Immature natural killer cell (primary cell): Measurements from ENCODE around the gene RRAGC. TPM values are rescaled to one million over a fixed set of nuclear protein-coding genes. Genes with fewer than 3 reads are reported as not detected.

Experiments used
- DNase-seq, 3 donors: peaks; one replicate each; pipeline ENCODE4 v3.0.0; 2022; ENCODE audit warnings: mixed read lengths in 1 of 3
- H3K27ac Mint-ChIP-seq, 6 donors: one replicate each; pipeline ENCODE4 v1.8.0; 2020; ENCODE audit warnings: mixed read lengths in 6 of 6, mild to moderate bottlenecking in 5 of 6, inconsistent platforms in 4 of 6, moderate library complexity in 3 of 6
- H3K27me3 Mint-ChIP-seq, 3 donors: one replicate each; pipeline ENCODE4 v1.8.0; 2020 to 2021; ENCODE audit warnings: low read depth in 3 of 3, mild to moderate bottlenecking in 3 of 3, mixed read lengths in 3 of 3, moderate library complexity in 3 of 3, inconsistent platforms in 1 of 3
- H3K36me3 Mint-ChIP-seq, 3 donors: one replicate each; pipeline ENCODE4 v1.8.0; 2020; ENCODE audit warnings: mixed read lengths in 3 of 3, inconsistent platforms in 2 of 3, mild to moderate bottlenecking in 2 of 3
- H3K4me1 Mint-ChIP-seq, 2 donors: one replicate each; pipeline ENCODE4 v1.8.0; 2020; ENCODE audit warnings: inconsistent platforms in 2 of 2, mild to moderate bottlenecking in 2 of 2, mixed read lengths in 2 of 2, moderate library complexity in 1 of 2
- H3K4me3 Mint-ChIP-seq, 5 donors: one replicate each; pipeline ENCODE4 v1.8.0; 2020; ENCODE audit warnings: mild to moderate bottlenecking in 5 of 5, mixed read lengths in 5 of 5, inconsistent platforms in 3 of 5, moderate library complexity in 3 of 5
- H3K9me3 Mint-ChIP-seq, 6 donors: one replicate each; pipeline ENCODE4 v1.8.0; 2020; ENCODE audit warnings: mild to moderate bottlenecking in 6 of 6, mixed read lengths in 6 of 6, inconsistent platforms in 4 of 6, moderate library complexity in 3 of 6
- polyA plus RNA-seq, 3 donors: library from polyadenylated mRNA; unstranded; fragments of 300-500 nt; fragmentation: Illumina TruSeq; gene quantifications; one replicate each; pipeline ENCODE4 v1.2.3, GENCODE V29; 2021

Gene RRAGC
- polyA plus RNA-seq: 10 to 100 TPM in 1 of 3 donors, 1 to 10 TPM in 2; 6.3 to 10.3 (median 7.8) TPM

GRCh38 chr1:38859561-38860453 is at the start of gene RRAGC:
Gene RRAGC (minus strand): TSS chr1:38859772. CDS start chr1:38859646, 126 bp downstream.
- peak; percentile 98 for DNase-seq
- peaks cover 31 to 64% of the 10 kb centered on the region in 2 donors for H3K4me1 Mint-ChIP-seq
- peak within 1 kb of the TSS; percentile 87 to 98 (median 94) for H3K27ac Mint-ChIP-seq
- H3K36me3 Mint-ChIP-seq: peaks cover 6 to 14% (median 7%) of the 10 kb centered on the region in 3 donors
- H3K9me3 Mint-ChIP-seq: no peaks in the 10 kb centered on the region
- H3K27me3 Mint-ChIP-seq: peaks cover 0 to 16% (median 0%) of the 10 kb centered on the region in 3 donors
- H3K4me3 Mint-ChIP-seq: peak within 1 kb of the TSS; percentile 93 to 97 (median 97)

DNA sequence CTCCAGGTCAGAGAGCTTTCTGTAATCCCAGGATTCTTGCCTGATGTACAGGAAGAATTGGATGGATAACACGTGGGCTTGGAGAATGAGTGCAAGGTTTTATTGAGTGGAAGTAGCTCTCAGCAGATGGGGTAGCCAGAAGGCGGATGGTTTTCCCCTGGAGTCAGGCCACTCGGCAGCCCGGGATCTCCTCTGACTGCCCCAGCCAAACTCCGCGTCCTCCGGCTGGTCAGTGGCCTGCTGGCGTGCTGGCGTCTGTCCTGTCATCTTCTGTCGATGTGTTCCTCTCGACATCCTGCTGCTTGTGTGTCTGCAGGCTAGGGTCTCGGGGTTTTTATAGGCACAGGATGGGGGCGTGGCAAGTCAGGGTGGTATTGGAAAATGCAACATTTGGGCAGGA is 49.2 kb upstream of the RRAGC start:
- Mint-ChIP-seq H3K4me3 (no peak overlapping the region), H3K9me3 (peaks cover 0 to 5% (median 1%) of the 10 kb centered on the region in 6 donors), H3K4me1 (no peaks in the 10 kb centered on the region), H3K27ac (no peak overlapping the region), H3K36me3 (no peaks in the 10 kb centered on the region), H3K27me3 (peaks cover 0 to 4% (median 0%) of the 10 kb centered on the region in 3 donors)
- no peak for DNase-seq

DNA sequence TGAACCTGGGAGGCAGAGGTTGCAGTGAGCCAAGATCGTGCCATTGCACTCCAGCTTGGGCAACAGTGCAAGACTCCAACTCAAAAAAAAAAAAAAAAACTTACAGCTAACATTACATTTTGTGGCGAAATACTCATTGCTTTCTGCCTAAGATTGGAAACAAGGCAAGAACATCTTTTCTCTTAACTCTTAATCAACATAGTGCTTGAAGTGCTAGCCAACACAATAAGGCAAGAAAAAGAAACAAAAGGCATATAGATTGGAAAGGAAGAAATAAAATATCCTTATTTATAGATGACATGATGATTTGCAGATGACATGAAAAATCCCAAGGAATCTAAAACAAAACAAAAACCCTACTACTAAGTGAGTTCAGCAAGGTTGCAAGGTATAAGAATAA is 46.4 kb upstream of the RRAGC start:
- H3K27me3 Mint-ChIP-seq: peaks cover 0 to 4% (median 0%) of the 10 kb centered on the region in 3 donors
- no peaks in the 10 kb centered on the region for H3K4me1 Mint-ChIP-seq
- no peaks in the 10 kb centered on the region for H3K36me3 Mint-ChIP-seq
- no peak overlapping the region for H3K4me3 Mint-ChIP-seq
- H3K9me3 Mint-ChIP-seq: peaks cover 0 to 5% (median 1%) of the 10 kb centered on the region in 6 donors
- H3K27ac Mint-ChIP-seq: no peak overlapping the region
- DNase-seq: no peak

GRCh38 chr1:38899560-38899959 is 40.0 kb upstream of the RRAGC start:
- H3K4me3 Mint-ChIP-seq: no peak overlapping the region
- no peaks in the 10 kb centered on the region for H3K9me3 Mint-ChIP-seq
- no peak for DNase-seq
- peaks cover 0 to 3% (median 0%) of the 10 kb centered on the region in 3 donors for H3K36me3 Mint-ChIP-seq
- H3K27ac Mint-ChIP-seq: no peak overlapping the region
- H3K4me1 Mint-ChIP-seq: no peaks in the 10 kb centered on the region
- H3K27me3 Mint-ChIP-seq: peaks cover 0 to 2% (median 0%) of the 10 kb centered on the region in 3 donors

DNA sequence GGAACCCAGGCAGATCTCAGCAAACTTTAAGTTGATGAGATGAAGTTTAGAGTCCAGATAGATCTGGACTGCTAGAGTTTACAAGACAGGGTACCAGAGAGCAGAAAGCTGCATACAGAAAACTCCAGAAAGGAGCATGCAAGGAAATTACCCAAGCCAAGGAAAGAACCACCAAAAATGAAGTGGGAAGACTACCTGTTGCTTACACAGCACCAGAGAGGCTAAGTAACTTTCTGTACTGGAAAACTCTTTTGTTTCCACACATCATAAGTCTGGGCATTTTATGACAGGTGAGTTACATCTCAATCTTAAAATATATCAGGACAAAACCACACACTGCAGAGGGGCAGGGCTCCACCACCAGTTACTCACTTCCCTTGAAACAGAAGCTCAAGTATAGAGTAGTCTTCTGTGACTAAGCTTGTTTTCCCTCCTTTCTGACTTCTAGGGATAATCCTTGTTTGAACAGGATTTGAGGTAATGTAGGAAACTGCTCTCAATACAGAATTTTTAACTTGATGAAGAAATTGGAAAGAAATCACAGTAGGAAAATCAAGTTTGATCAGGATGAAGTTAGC is 39.2 kb upstream of the RRAGC start:
- Mint-ChIP-seq H3K4me1 (no peaks in the 10 kb centered on the region), H3K9me3 (no peaks in the 10 kb centered on the region), H3K27ac (peak overlapping the region in 1 of 6 donors; percentile 33), H3K4me3 (no peak overlapping the region), H3K27me3 (peaks cover 0 to 2% (median 0%) of the 10 kb centered on the region in 3 donors), H3K36me3 (peaks cover 0 to 3% (median 0%) of the 10 kb centered on the region in 3 donors)
- DNase-seq: no peak

- no peak for DNase-seq
- Mint-ChIP-seq H3K36me3 (peaks cover 0 to 10% (median 0%) of the 10 kb centered on the region in 3 donors), H3K4me3 (no peak overlapping the region), H3K27me3 (peaks cover 0 to 2% (median 2%) of the 10 kb centered on the region in 3 donors), H3K9me3 (no peaks in the 10 kb centered on the region), H3K4me1 (no peaks in the 10 kb centered on the region), H3K27ac (no peak overlapping the region)
Measured at GRCh38 chr1:38896169-38896568, 36.6 kb upstream of the RRAGC start.

DNA sequence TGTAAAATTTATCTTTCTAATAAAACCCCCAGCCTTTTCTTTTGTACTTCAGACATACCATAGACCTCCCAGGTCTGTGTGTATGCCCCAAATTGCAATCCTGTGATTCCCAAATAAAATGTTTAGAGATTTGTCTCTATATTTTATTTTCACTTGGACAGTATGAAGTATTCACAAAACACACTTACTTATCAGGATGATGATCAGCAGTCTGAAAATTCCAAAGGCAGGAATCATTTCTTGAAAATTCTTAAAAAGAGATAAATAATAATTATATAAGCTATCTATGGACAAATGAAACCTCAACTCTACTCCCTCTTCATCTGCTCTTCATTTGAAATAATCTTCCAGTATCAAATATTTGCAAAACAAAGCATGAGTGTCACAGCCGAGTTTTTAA is 33.4 kb upstream of the RRAGC start:
- Mint-ChIP-seq H3K4me3 (no peak overlapping the region), H3K27ac (no peak overlapping the region), H3K36me3 (peaks cover 0 to 10% (median 0%) of the 10 kb centered on the region in 3 donors), H3K9me3 (no peaks in the 10 kb centered on the region), H3K27me3 (peaks cover 0 to 2% (median 2%) of the 10 kb centered on the region in 3 donors), H3K4me1 (no peaks in the 10 kb centered on the region)
- no peak for DNase-seq

GRCh38 chr1:38891753-38892152 is 32.2 kb upstream of the RRAGC start:
- DNase-seq: no peak
- Mint-ChIP-seq H3K4me3 (no peak overlapping the region), H3K36me3 (peaks cover 0 to 8% (median 0%) of the 10 kb centered on the region in 3 donors), H3K27ac (no peak overlapping the region), H3K27me3 (peaks cover 0 to 2% (median 2%) of the 10 kb centered on the region in 3 donors), H3K9me3 (no peaks in the 10 kb centered on the region), H3K4me1 (no peaks in the 10 kb centered on the region)

- H3K9me3 Mint-ChIP-seq: no peaks in the 10 kb centered on the region
- H3K4me1 Mint-ChIP-seq: no peaks in the 10 kb centered on the region
- no peak for DNase-seq
- peaks cover 0 to 7% (median 0%) of the 10 kb centered on the region in 3 donors for H3K36me3 Mint-ChIP-seq
- H3K27ac Mint-ChIP-seq: no peak overlapping the region
- H3K4me3 Mint-ChIP-seq: no peak overlapping the region
- H3K27me3 Mint-ChIP-seq: peaks cover 0 to 2% (median 0%) of the 10 kb centered on the region in 3 donors
Measured at GRCh38 chr1:38889589-38889988, 30.0 kb upstream of the RRAGC start.

- peaks cover 0 to 7% (median 0%) of the 10 kb centered on the region in 3 donors for H3K36me3 Mint-ChIP-seq
- H3K4me1 Mint-ChIP-seq: no peaks in the 10 kb centered on the region
- no peaks in the 10 kb centered on the region for H3K9me3 Mint-ChIP-seq
- peaks cover 0 to 2% (median 0%) of the 10 kb centered on the region in 3 donors for H3K27me3 Mint-ChIP-seq
- no peak overlapping the region for H3K27ac Mint-ChIP-seq
- H3K4me3 Mint-ChIP-seq: no peak overlapping the region
- no peak for DNase-seq
Measured at GRCh38 chr1:38888423-38889333, 29.1 kb upstream of the RRAGC start.

GRCh38 chr1:38885092-38885491 is 25.5 kb upstream of the RRAGC start:
- no peak for DNase-seq
- H3K27me3 Mint-ChIP-seq: peaks cover 0 to 3% (median 0%) of the 10 kb centered on the region in 3 donors
- no peaks in the 10 kb centered on the region for H3K9me3 Mint-ChIP-seq
- no peaks in the 10 kb centered on the region for H3K36me3 Mint-ChIP-seq
- no peak overlapping the region for H3K4me3 Mint-ChIP-seq
- no peak overlapping the region for H3K27ac Mint-ChIP-seq
- no peaks in the 10 kb centered on the region for H3K4me1 Mint-ChIP-seq

DNA sequence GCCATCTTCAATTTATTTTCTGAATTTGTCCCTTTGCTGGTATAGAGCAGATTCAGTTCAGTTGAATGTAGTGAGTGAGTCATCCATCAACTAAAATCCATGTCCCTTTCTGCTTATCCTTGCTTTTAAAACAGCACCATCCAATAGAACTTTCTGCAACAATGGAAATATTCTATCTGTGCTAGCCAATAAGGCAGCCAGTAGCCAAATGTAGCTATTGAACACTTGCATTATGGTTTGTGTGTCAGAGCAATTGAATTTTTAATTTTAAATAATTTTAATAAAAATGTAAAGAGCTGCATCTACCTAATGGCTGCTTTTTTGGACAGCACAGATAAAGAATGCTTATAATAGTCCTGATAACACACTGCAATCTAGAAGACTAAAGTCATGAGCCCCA is 21.9 kb upstream of the RRAGC start, which contains the start of gene GJA9:
Gene GJA9 (minus strand): TSS at position 101 of the 400 bp plus-strand sequence. CDS start 5,489 bp downstream, outside the sequence.
- Mint-ChIP-seq H3K27ac (no peak within 1 kb of the TSS), H3K4me1 (no peaks in the 10 kb centered on the region), H3K27me3 (peaks cover 0 to 3% (median 0%) of the 10 kb centered on the region in 3 donors), H3K9me3 (no peaks in the 10 kb centered on the region), H3K4me3 (no peak within 1 kb of the TSS), H3K36me3 (no peaks in the 10 kb centered on the region)
- DNase-seq: no peak

GRCh38 chr1:38875811-38876210 is 16.2 kb upstream of the RRAGC start:
- no peak for DNase-seq
- peaks cover 3 to 7% (median 4%) of the 10 kb centered on the region in 3 donors for H3K27me3 Mint-ChIP-seq
- H3K4me1 Mint-ChIP-seq: peaks cover 23 to 31% of the 10 kb centered on the region in 2 donors
- no peaks in the 10 kb centered on the region for H3K36me3 Mint-ChIP-seq
- H3K4me3 Mint-ChIP-seq: no peak overlapping the region
- no peaks in the 10 kb centered on the region for H3K9me3 Mint-ChIP-seq
- peak overlapping the region in 1 of 6 donors; percentile 37 for H3K27ac Mint-ChIP-seq
